Suprapubic skin (tissue), 4 donors: ENCODE measurements around the gene KLHL33. TPM values are rescaled to one million over a fixed set of nuclear protein-coding genes. Genes with fewer than 3 reads are reported as not detected.

Source experiments
- DNase-seq, 2 donors: peaks; one replicate each; pipeline ENCODE4 v3.0.0-alpha.2; 2019; ENCODE audit warnings: low spot score in 2 of 2
- H3K27ac ChIP-seq: fragments of 200-600 bp; sonication (generic); one replicate; pipeline ENCODE4 v1.5.1; 2019
- H3K27me3 ChIP-seq: fragments of 200-600 bp; sonication (generic); one replicate; pipeline ENCODE4 v1.5.1; 2019
- H3K36me3 ChIP-seq: fragments of 200-600 bp; sonication (generic); one replicate; pipeline ENCODE4 v1.5.1; 2019
- H3K4me1 ChIP-seq: fragments of 200-600 bp; sonication (generic); one replicate; pipeline ENCODE4 v1.5.1; 2019
- H3K4me3 ChIP-seq: fragments of 200-600 bp; sonication (generic); one replicate; pipeline ENCODE4 v1.5.1; 2019; ENCODE audit warnings: mild to moderate bottlenecking
- H3K9me3 ChIP-seq: fragments of 200-600 bp; sonication (generic); one replicate; pipeline ENCODE4 v1.5.1; 2019
- CTCF ChIP-seq, 2 donors: fragments of 200-600 bp in 1 of 2; fragments of 450-650 bp in 1 of 2; sonication (generic) in 1 of 2; IDR thresholded peaks; one replicate each; pipeline ENCODE4 v1.5.1; 2016 to 2019; ENCODE audit warnings: antibody characterized with exemption in 2 of 2, mild to moderate bottlenecking in 1 of 2, moderate library complexity in 1 of 2
- EP300 ChIP-seq: sonication (generic); formaldehyde crosslinking; IDR thresholded peaks from one replicate; pipeline ENCODE4 v1.6.1; 2017; ENCODE audit warnings: antibody characterized with exemption
- POLR2A ChIP-seq, 2 donors: fragments of 450-650 bp; IDR thresholded peaks; one replicate each; pipeline ENCODE4 v1.6.1; 2017; ENCODE audit warnings: antibody characterized with exemption in 2 of 2, mild to moderate bottlenecking in 2 of 2, moderate library complexity in 2 of 2
- POLR2AphosphoS5 ChIP-seq, 3 donors: sonication (generic); formaldehyde crosslinking; IDR thresholded peaks; one replicate each; pipeline ENCODE4 v1.6.1; 2017; ENCODE audit warnings: antibody characterized with exemption in 3 of 3
- WGBS: methylation state at CpG from one replicate; pipeline ENCODE4 v1.1.5; 2018; 5-methylcytosine and 5-hydroxymethylcytosine counted together
- total RNA-seq, 4 donors: library from RNA; depleted of rRNA; stranded (reverse); fragments of >200 nt; gene quantifications; one replicate each; pipeline ENCODE4 v1.1.0, GENCODE V29; 2016

KLHL33 gene
- total RNA-seq = under 1 TPM in 1 of 4 donors, not detected in 3; 0.08 TPM

GRCh38 chr14:20435582-20436362 is at the start of gene KLHL33:
KLHL33 (minus strand) TSS chr14:20436166; CDS start chr14:20435811, 355 bp downstream.
- no peaks in the 10 kb centered on the region for H3K36me3 ChIP-seq
- H3K4me3 ChIP-seq = peak within 1 kb of the TSS; percentile 32
- TF ChIP-seq POLR2AphosphoS5 (IDR thresholded peaks at IDR 0.05) (no peak), EP300 (no peak), CTCF (IDR thresholded peaks at IDR 0.05) (no peak), POLR2A (IDR thresholded peaks at IDR 0.05) (no peak)
- no peak within 1 kb of the TSS for H3K27ac ChIP-seq
- H3K4me1 ChIP-seq = peaks cover 7% of the 10 kb centered on the region
- peaks cover 11% of the 10 kb centered on the region for H3K27me3 ChIP-seq
- DNase-seq = no peak
- WGBS = 83% methylated on average over 14 of the region's 17 CpGs
- no peaks in the 10 kb centered on the region for H3K9me3 ChIP-seq

GRCh38 chr14:20482382-20482781 is 46.4 kb upstream of the KLHL33 start:
- DNase-seq = no peak
- no peak overlapping the region for H3K4me3 ChIP-seq
- no peak for TF ChIP-seq POLR2A (IDR thresholded peaks at IDR 0.05)
- no peak for TF ChIP-seq POLR2AphosphoS5 (IDR thresholded peaks at IDR 0.05)
- TF ChIP-seq CTCF (IDR thresholded peaks at IDR 0.05) = no peak
- no peak for TF ChIP-seq EP300
- H3K27me3 ChIP-seq = no peaks in the 10 kb centered on the region
- H3K36me3 ChIP-seq = peaks cover 4% of the 10 kb centered on the region
- no peak overlapping the region for H3K27ac ChIP-seq
- WGBS = 94% methylated on average over 5 of the region's 5 CpGs
- no peaks in the 10 kb centered on the region for H3K9me3 ChIP-seq
- H3K4me1 ChIP-seq = peaks cover 3% of the 10 kb centered on the region

GRCh38 chr14:20478894-20479293 is 42.9 kb upstream of the KLHL33 start:
- Histone ChIP-seq H3K36me3 (peaks cover 38% of the 10 kb centered on the region), H3K27ac (no peak overlapping the region), H3K4me3 (no peak overlapping the region), H3K9me3 (no peaks in the 10 kb centered on the region), H3K4me1 (peaks cover 15% of the 10 kb centered on the region), H3K27me3 (no peaks in the 10 kb centered on the region)
- WGBS = 91% methylated on average over 2 of the region's 2 CpGs
- DNase-seq = no peak
- TF ChIP-seq POLR2A (IDR thresholded peaks at IDR 0.05) (no peak), POLR2AphosphoS5 (IDR thresholded peaks at IDR 0.05) (no peak), CTCF (IDR thresholded peaks at IDR 0.05) (no peak), EP300 (no peak)

GRCh38 chr14:20477211-20477876 is 41.4 kb upstream of the KLHL33 start:
- WGBS = 44% methylated on average over 1 of the region's 1 CpG
- peaks cover 53% of the 10 kb centered on the region for H3K36me3 ChIP-seq
- no peak for DNase-seq
- H3K27ac ChIP-seq = no peak overlapping the region
- H3K27me3 ChIP-seq = no peaks in the 10 kb centered on the region
- no peaks in the 10 kb centered on the region for H3K9me3 ChIP-seq
- peaks cover 15% of the 10 kb centered on the region for H3K4me1 ChIP-seq
- H3K4me3 ChIP-seq = no peak overlapping the region
- TF ChIP-seq EP300 (no peak), POLR2AphosphoS5 (IDR thresholded peaks at IDR 0.05) (no peak), CTCF (IDR thresholded peaks at IDR 0.05) (no peak), POLR2A (IDR thresholded peaks at IDR 0.05) (no peak)

GRCh38 chr14:20476776-20477175 is 40.8 kb upstream of the KLHL33 start:
- WGBS = 92% methylated on average over 5 of the region's 5 CpGs
- no peak for DNase-seq
- Histone ChIP-seq H3K27ac (no peak overlapping the region), H3K4me3 (no peak overlapping the region), H3K9me3 (no peaks in the 10 kb centered on the region), H3K4me1 (peaks cover 16% of the 10 kb centered on the region), H3K27me3 (no peaks in the 10 kb centered on the region), H3K36me3 (peaks cover 56% of the 10 kb centered on the region)
- TF ChIP-seq EP300 (no peak), POLR2AphosphoS5 (IDR thresholded peaks at IDR 0.05) (no peak), CTCF (IDR thresholded peaks at IDR 0.05) (no peak), POLR2A (IDR thresholded peaks at IDR 0.05) (no peak)
